NCI-H2171 treated with DMSO at 0.1 percent for 48 hours (cell line): ENCODE results near the gene FAM149B1.
"Not testable (repeated sequence)": the region's sequence is repeated elsewhere in the genome, so short reads cannot be mapped to it uniquely, and the experiment has no call there.

Experiments
- DNase-seq: peaks from one replicate; lab custom pipeline; 2025; lab: John Stamatoyannopoulos, UW

Gene FAM149B1

GRCh38 chr10:73233883-73234282 lies 66.0 kb downstream of the FAM149B1 start:
- DNase-seq = no peak

- no peak for DNase-seq
These were observed 66.8 kb downstream of the FAM149B1 start for GRCh38 chr10:73234695-73235094.

- no peak for DNase-seq
These were observed 71.2 kb downstream of the FAM149B1 start for GRCh38 chr10:73238990-73239566.

GRCh38 chr10:73239908-73240307 lies 72.0 kb downstream of the FAM149B1 start:
- DNase-seq = no peak

- no peak for DNase-seq
These were observed 77.1 kb downstream of the FAM149B1 start for GRCh38 chr10:73244866-73245477.

GRCh38 chr10:73246322-73246645 lies 78.4 kb downstream of the FAM149B1 start:
- no peak for DNase-seq

- peak; percentile 88 for DNase-seq
These were observed 79.0 kb downstream of the FAM149B1 start, which contains the start of gene DNAJC9 for GRCh38 chr10:73246646-73247508. Gene DNAJC9, minus strand, starts transcription at chr10:73247255. Its CDS starts 66 bp downstream, at chr10:73247189.

DNA sequence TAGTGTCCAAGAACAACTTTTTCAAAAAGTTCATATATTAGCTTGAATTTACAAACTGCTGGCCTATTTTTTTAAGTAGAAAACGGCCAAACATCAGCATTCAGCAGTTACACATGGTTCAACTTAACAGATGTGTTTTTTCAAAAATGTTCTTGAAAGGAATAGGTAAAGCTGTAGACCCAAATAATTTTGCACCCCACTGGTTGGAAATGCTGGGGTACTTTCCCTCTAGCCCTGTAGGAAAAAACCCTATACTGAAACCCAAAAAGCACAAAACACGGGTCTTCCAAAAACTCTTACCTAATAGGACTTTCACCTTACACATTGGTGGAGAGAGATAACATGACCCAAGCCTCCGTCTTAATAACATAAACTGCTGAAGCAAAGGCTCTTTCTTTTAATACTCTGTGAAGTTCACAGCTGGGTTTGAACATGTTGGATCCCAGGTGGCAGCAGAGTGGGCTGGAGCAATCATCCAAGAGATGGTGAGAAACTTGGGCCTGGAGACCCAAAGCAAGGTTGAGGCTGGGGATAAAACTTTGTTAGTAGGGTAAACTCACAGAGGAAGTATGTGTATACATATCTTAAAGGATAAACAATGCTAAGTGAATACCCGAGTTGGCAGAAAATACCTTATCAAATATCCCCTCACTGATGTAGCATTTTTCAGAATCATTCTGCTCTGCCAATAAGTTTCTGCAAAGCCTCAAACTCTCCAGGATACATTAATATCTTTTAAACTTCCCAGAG lies 79.8 kb downstream of the FAM149B1 start:
- no peak for DNase-seq

GRCh38 chr10:73248259-73248724 lies 80.4 kb downstream of the FAM149B1 start:
- DNase-seq = no peak

DNA sequence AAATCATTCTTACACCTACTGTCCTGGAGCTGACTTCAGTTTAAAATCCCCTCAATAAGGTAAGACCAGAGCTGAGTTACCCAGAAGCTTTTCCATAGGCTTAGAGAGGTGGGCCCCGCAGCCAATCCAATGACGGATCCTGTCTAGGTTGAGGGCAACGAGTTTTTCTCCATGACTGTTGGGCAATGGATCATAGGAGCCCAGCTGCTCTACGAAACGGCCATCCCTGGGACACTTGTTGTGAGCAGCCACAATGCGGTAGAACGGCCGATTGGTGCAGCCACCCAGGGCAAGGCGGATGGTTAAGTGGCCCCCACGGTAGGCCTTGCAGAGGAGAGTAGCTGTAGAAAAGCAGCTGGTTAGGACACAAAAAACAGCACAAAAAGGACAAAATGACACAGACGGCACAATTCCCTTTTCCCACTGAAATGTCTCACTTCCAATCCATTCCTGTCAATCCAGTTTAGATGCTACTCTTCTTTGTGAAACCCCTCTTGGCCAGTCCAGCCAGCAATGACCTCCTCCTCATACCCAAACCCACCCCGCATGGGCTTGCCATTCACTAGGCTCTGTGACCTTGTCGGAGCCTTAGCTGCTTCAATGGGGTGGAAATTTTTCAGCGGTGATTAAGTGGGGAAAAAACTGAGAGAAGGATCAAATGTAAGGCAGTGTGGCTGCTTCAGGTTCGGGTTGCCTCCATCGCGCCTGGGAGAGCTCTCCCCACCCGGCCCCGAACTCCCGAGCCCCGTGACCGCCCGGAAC lies 83.9 kb downstream of the FAM149B1 start:
- no peak for DNase-seq

DNA sequence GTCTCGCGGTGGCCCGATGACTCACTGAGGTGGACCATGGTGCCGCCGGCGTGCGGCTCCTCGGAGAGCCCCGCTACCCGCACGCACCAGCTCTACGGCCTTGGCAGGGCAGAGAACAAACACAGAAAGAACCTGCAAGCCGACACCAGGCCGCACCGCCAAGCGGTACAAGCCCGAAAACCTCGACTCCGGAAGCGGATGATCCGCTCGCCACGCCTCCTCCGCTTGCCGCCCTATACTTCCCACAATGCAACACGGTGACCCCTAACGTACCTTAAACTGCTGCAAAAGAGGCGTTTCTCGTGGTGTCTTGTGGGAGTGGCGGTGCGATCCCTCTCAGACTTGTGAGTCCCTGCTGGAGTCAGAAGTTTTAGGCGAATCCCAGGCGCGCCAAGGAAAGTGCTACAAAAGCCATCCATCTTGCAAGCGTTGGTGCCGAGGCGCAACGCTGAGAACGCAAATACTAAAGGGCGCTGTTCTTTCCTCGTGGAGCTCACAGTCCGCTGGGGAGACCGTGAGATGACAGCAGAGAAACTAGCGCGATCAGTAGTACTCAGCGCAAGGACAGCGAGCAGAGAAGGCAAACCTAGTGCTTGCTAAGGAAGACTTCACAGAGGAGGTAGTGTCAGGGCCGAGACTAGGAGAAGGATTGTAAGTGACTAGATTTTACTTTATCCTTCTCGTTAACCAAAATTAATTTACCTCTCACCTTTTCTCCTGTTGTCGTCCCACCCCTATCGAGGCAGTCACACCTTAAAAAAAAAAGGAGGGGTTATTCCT lies 84.7 kb downstream of the FAM149B1 start, which contains the start of gene MRPS16:
Gene MRPS16, minus strand, starts transcription at position 200 of the 780 bp plus-strand sequence. Its CDS starts 162 bp downstream, at position 38.
- DNase-seq = peak; percentile 93

- DNase-seq = peak; percentile 31
These were observed 85.3 kb downstream of the FAM149B1 start for GRCh38 chr10:73253225-73253555.

- DNase-seq = not testable (repeated sequence)
These were observed 90.7 kb downstream of the FAM149B1 start for GRCh38 chr10:73258612-73259011.

DNA sequence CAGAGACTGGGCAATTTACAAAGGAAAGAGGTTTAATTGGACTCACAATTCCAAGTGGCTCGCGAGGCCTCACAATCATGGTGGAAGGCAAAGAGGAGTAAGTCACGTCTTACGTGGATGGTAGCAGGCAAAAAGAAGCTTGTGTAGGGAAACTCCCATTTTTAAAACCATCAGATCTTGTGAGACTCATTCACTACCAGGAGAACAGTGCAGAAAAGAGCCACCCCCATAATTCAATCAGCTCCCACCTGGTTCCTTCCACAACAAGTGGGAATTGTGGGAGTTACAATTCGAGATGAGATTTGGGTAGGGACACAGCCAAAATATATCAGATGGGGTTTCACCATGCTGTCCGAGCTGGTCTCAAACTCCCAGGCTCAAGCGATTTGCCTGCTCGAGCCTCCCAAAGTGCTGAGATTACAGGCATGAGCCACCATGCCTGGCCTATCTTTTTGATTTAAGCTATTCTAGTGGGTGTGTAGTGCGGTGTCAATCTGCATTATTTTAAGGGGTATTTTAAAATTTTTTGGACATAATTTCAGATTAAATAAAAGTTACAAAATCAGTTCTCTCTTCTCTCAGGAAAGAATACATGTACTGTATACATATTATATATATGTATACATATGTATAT lies 93.6 kb downstream of the FAM149B1 start:
- no peak for DNase-seq

- DNase-seq = no peak
These were observed 94.3 kb downstream of the FAM149B1 start for GRCh38 chr10:73262105-73262730.

DNA sequence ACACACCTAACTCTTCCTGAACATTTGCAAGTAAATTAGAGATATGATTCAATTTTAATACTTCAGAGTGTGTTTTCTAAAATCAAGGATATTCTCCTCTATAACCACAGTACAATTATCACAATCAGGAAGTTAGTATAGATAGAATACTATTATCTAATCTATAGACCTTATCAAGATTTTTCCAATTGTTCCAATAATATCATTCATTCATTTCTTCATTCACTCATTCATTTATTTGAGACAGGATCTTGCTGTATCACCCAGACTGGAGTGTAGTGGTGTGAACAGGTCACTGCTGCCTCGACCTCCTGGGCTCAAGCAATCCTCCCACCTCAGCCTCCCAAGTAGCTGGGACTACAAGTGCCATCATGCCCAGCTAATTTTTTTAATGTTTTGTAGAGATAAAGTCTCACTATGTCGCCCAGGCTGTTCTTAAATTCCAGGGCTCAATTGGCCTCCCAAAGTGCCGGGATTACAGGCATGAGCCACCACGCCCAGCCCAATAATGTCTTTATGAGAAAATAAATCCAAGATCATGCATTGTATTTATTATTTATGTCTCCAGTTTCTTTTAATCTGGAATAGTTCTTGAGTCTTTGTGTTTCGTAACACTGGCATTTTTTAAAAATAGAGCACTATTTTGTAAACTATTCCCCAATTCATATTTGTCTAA lies 95.1 kb downstream of the FAM149B1 start:
- DNase-seq = no peak

- no peak for DNase-seq
These were observed 95.9 kb downstream of the FAM149B1 start for GRCh38 chr10:73263693-73264347.

- DNase-seq = no peak
These were observed 96.5 kb downstream of the FAM149B1 start for GRCh38 chr10:73264423-73264822.

- DNase-seq = no peak
These were observed 113.2 kb downstream of the FAM149B1 start for GRCh38 chr10:73281097-73281496.
